ENCODE data around the gene EFCC1.

- TF ChIP-seq, protein P1, sequence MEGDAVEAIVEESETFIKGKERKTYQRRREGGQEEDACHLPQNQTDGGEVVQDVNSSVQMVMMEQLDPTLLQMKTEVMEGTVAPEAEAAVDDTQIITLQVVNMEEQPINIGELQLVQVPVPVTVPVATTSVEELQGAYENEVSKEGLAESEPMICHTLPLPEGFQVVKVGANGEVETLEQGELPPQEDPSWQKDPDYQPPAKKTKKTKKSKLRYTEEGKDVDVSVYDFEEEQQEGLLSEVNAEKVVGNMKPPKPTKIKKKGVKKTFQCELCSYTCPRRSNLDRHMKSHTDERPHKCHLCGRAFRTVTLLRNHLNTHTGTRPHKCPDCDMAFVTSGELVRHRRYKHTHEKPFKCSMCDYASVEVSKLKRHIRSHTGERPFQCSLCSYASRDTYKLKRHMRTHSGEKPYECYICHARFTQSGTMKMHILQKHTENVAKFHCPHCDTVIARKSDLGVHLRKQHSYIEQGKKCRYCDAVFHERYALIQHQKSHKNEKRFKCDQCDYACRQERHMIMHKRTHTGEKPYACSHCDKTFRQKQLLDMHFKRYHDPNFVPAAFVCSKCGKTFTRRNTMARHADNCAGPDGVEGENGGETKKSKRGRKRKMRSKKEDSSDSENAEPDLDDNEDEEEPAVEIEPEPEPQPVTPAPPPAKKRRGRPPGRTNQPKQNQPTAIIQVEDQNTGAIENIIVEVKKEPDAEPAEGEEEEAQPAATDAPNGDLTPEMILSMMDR (IDR thresholded peaks at IDR 0.05): no peak
- no peak for TF ChIP-seq POLR2A (IDR thresholded peaks at IDR 0.05)
Observed at GRCh38 chr3:128984596-128984995, 16.5 kb upstream of the EFCC1 start.
